Esophagus mucosa (tissue), 1 donor: ENCODE results near the gene C1QTNF2. TPM values are rescaled to one million over a fixed set of nuclear protein-coding genes. Genes with fewer than 3 reads are reported as not detected.

Experiments
- ATAC-seq: fragments of 200-7000 bp; cut with Tn5 transposase; one replicate; pipeline ENCODE4 v1.9.1; 2020
- total RNA-seq: library from RNA; stranded (reverse); gene quantifications from one replicate; pipeline ENCODE4 v1.2.4, GENCODE V29; 2023
- donor health status: DM: yes; HTN: yes; CAD: no.

The C1QTNF2 gene
- total RNA-seq, 1 donor from 2014 or later: 0.20 TPM

DNA sequence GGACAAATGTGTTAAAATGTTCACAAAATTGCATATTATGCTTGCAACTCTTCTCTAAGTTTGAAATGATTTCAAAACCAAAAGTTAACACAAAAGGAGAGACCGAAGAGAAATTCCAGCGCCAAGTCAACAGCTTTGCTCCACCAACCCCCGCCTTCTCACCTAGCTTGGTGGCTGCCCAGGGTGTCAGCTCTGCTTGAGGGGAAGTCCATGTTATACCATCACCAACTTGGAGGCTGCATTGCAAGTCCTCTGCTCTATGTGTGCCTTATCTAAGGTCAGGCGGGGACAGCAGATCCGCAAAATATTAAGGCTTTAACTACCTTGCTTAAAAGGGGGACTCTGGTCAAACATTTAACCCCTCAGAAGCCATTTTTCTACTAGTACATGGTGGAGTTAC, 72.7 kb downstream of the C1QTNF2 start:
- ATAC-seq: no peak

Other genes with a start within 250 kb of the C1QTNF2 start
- gene FABP6, start 141.1 kb downstream of the C1QTNF2 start, total RNA-seq: 3.1 TPM
- 2.6 TPM for gene CCNJL, start 58.1 kb downstream of the C1QTNF2 start, total RNA-seq
- gene FAM200C, start 29.4 kb upstream of the C1QTNF2 start, total RNA-seq: 0.76 TPM
- gene SLU7, start 48.5 kb upstream of the C1QTNF2 start, total RNA-seq: 23.8 TPM
- 74.7 TPM for gene PTTG1, start 51.2 kb upstream of the C1QTNF2 start, total RNA-seq